ENCODE results near the gene TTC12. TPM values are rescaled to one million over a fixed set of nuclear protein-coding genes. Genes with fewer than 3 reads are reported as not detected.
A peak's percentile ranks its signal among the peaks of the same experiment; 100 is the strongest.

TTC12 gene
- total and polyA plus RNA-seq, 9 of the 15 experiments (the other 6 are each of a cell fraction or from before 2014, with no cell fraction given) = 5.1 to 19.9 (median 13.4) TPM

GRCh38 chr11:113305440-113306336, 8.7 kb upstream of the TTC12 start (continued):
- TF ChIP-seq, protein P1, sequence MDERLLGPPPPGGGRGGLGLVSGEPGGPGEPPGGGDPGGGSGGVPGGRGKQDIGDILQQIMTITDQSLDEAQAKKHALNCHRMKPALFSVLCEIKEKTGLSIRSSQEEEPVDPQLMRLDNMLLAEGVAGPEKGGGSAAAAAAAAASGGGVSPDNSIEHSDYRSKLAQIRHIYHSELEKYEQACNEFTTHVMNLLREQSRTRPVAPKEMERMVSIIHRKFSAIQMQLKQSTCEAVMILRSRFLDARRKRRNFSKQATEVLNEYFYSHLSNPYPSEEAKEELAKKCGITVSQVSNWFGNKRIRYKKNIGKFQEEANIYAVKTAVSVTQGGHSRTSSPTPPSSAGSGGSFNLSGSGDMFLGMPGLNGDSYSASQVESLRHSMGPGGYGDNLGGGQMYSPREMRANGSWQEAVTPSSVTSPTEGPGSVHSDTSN (CRISPR knock-in tag; IDR thresholded peaks at IDR 0.05; ENCODE audit: low read depth) = no peak
- TF ChIP-seq, protein P1 (tag; conservative IDR thresholded peaks at IDR 0.05; ENCODE audit: low read depth) = no peak
- TF ChIP-seq NR4A1 (CRISPR knock-in tag; IDR thresholded peaks at IDR 0.05) (no peak), NR4A1 (tag; IDR thresholded peaks at IDR 0.05) (no peak), SREBF1 (IDR thresholded peaks at IDR 0.05; ENCODE audit: borderline replicate concordance, low read depth, low read length) (no peak), E2F5 (CRISPR knock-in tag; IDR thresholded peaks at IDR 0.05) (no peak), DEAF1 (CRISPR knock-in tag; IDR thresholded peaks at IDR 0.05) (peak; percentile 89), CTCF (IDR thresholded peaks at IDR 0.05 in 2 of 3, conservative IDR thresholded peaks at IDR 0.05 in 1 of 3; ENCODE audit: insufficient read depth in 2 of 3, low read depth in 1 of 3, low read length in 3 of 3) (peak; percentile 83 to 90 (median 89)), RAD21 (CRISPR knock-in tag; conservative IDR thresholded peaks at IDR 0.05 in 1 of 2, IDR thresholded peaks at IDR 0.05 in 1 of 2) (peak; percentile 94), TCFL5 (CRISPR knock-in tag; conservative IDR thresholded peaks at IDR 0.05) (no peak), TGIF2 (CRISPR knock-in tag; IDR thresholded peaks at IDR 0.05) (no peak), RBBP5 (IDR thresholded peaks at IDR 0.05; ENCODE audit: borderline replicate concordance, insufficient read depth, low read length, poor library complexity, severe bottlenecking) (no peak), KAT8 (IDR thresholded peaks at IDR 0.05; ENCODE audit: low read depth) (no peak), RFX5 (IDR thresholded peaks at IDR 0.05; ENCODE audit: low read depth, low read length) (no peak)
- TF ChIP-seq, protein P2, sequence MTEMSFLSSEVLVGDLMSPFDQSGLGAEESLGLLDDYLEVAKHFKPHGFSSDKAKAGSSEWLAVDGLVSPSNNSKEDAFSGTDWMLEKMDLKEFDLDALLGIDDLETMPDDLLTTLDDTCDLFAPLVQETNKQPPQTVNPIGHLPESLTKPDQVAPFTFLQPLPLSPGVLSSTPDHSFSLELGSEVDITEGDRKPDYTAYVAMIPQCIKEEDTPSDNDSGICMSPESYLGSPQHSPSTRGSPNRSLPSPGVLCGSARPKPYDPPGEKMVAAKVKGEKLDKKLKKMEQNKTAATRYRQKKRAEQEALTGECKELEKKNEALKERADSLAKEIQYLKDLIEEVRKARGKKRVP (CRISPR knock-in tag; IDR thresholded peaks at IDR 0.05) = no peak
- TF ChIP-seq, protein P3, sequence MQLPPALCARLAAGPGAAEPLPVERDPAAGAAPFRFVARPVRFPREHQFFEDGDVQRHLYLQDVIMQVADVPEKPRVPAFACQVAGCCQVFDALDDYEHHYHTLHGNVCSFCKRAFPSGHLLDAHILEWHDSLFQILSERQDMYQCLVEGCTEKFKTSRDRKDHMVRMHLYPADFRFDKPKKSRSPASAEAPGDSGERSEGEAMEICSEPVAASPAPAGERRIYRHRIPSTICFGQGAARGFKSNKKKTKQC (CRISPR knock-in tag; IDR thresholded peaks at IDR 0.05) = no peak
